8988T (cell line): ENCODE data around the gene ANKRD49.

Experiments
- DNase-seq: peaks from one replicate; pipeline ENCODE4 v3.0.0; 2011

Gene ANKRD49

GRCh38 chr11:94511932-94512781 is 18.4 kb downstream of the ANKRD49 start, which contains the start of gene C11orf97:
Gene C11orf97 (plus strand): TSS chr11:94512461. CDS start chr11:94512529, 68 bp downstream.
- DNase-seq: peak; percentile 55

DNA sequence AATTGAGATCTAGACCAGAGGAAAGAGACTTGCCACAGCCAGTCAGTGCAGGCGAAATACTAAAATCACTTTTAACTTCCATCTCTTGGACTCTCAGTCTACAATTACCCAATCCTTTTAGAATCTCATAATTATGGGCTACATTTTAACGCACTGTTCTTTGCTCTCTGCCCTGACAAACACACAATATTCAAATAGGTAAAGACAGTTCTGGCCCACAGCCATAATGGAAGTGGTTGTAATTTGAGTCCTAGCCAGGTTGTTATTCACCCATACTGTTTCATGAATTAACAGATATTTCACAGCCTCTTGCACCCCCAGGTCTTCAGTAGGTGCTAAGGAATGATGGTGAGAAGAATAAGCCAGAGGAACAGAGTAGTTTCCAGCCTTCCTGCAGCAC is 19.3 kb downstream of the ANKRD49 start:
- DNase-seq: no peak

GRCh38 chr11:94515398-94515797 is 21.6 kb downstream of the ANKRD49 start:
- no peak for DNase-seq

GRCh38 chr11:94516725-94517124 is 22.9 kb downstream of the ANKRD49 start:
- DNase-seq: no peak

DNA sequence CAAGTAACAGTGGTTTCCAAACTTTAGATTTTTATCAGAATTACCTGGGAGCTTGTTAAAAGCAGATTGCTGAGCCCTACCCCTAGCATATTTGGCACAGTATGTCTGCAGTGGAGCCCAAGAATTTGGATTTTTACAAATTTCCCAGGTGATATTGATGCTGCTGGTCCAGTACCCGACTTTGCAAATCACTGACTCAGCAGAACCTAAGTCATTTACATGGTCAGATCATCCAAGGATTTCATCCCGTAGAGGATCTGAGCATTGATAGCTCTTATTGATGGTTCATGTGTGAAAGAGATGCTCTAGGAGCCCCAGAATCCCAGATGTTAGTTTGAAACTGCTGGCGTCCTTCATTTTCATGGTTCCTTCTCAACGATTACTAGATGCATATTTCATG is 24.5 kb downstream of the ANKRD49 start:
- DNase-seq: no peak

DNA sequence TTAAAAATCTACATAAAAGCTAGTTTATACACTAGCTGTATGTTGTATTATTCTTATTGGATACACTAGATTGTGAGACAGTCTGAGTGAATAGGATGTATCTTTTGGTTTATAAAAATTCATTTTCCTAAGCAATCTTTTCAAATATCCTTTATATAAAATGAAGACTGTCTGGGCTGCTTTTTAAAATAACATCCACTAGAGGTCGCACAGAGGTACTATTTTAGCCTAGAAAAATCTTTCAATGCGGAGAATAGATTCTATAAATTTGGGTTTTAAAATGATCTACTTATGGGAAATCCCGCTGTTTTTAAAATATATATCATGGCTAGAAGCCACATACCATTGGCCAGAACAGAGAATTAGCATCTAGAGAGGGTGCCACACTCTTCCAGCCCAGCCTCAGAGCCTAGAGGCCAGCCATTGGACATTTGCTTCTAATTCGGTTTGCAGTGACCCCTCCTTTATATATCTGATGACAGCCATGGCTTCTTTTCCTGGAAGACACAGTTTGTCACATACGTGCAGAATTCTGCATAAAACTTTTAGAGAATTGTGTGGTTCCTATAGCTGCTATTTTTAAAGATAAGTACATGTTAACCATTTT is 25.8 kb downstream of the ANKRD49 start:
- DNase-seq: no peak

DNA sequence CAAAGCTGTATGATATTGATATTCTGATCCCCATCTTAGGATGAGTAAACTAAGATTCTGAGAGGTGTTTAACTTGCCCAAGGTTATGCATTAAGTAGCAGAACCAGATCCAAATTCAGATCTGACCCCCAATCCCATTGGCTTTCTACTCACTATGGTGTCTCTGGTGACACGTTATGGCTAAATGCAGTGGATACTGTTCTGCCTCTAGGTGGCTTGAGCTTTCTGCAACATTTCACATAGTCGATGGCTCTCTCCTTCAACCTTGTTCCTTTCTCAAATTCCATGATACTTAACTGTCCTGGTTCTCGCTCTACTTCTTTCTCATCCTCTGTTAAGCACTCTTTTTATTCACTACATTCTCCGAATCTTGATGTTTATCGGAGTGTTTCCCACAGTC is 27.9 kb downstream of the ANKRD49 start:
- DNase-seq: no peak

DNA sequence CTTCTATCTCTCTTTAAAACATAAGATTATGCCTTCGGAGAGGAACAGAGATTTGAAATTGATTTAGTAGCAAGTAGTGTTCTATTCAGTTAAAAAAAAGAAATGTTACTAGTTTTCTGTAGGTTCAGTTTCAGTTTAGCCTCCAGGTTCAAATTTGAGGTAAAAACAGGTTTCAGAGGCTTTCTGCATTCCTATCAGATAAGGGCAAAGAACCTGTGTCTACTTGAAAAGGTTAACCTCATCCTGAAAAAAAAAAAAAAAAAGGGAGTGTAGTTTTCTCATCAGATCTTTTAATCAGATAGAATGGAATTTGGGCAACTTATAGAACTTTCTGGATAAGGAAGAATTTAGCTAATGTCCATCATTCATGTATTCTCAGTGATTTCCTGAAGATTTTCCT is 30.6 kb downstream of the ANKRD49 start:
- DNase-seq: no peak

DNA sequence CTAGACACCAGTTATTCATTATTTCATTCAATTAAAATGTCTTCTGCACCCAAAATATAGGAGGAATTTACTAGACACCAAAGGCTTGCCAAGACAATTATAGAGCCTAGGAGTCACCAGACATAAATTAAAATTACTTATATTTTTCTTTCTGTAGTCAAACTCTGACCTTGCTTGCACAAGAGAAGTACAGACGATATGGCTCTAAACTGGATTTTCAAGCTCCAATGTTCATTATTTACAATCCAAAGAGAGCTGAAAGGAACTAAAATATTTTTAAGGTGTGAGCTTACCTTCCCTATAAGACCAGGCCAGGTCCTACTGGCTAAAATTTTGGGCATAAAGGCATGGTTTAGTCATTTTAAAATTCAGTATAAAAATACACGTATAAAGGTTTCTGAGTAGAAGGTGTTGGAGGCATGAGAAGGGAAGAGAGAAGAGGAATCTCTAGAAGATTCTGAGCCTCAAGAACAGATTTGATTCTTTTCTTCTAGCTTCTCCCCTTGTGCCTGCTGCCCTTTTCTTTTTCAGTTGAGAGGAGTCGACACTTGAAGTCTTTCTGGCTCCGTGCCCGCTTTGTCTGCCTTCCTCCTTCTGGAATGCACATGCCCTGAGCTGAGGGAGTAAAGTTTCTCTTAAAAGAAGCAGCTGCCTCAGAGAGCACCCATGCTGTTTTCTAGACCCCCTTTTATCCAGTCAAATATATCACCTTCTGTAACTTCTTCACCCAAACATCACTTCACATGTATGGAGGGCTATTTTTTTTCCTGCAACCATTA is 32.0 kb downstream of the ANKRD49 start:
- no peak for DNase-seq

DNA sequence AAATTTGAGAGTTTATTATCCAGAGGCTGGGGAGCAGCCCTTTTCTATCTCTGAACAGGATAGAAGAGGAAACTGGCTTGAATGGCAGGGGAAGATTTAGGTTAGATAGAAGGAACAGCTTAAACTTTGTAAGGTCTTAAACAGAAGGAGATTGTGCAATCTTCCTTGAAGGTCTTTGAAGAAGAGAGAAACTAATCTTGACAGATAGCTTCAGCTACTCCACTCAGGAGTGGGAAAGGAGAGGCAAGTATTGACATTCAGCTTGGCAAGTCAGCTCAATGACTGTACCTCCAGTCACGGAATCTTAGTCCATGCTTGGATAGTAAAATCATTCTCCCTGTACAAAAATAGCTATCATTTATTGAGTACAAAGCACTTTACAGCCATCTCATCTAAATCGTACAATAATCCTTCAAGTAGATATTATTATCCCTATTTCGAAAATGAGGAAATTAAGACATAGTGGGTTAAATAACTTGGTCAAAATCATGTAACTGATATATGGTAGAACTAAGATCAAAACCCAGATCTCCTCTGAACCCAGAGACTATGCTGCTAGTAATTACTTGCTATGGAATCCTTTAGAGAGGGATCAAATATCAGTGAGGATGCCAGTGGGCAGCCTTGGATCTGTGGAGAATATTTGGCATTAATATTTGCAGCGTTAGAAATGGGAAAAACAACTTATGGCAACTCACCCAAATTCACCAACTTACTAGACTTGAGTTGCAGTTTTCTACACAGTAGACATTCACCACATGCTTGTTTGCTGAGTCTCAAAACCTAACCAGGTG is 33.1 kb downstream of the ANKRD49 start:
- no peak for DNase-seq

GRCh38 chr11:94528551-94528950 is 34.8 kb downstream of the ANKRD49 start:
- DNase-seq: no peak

DNA sequence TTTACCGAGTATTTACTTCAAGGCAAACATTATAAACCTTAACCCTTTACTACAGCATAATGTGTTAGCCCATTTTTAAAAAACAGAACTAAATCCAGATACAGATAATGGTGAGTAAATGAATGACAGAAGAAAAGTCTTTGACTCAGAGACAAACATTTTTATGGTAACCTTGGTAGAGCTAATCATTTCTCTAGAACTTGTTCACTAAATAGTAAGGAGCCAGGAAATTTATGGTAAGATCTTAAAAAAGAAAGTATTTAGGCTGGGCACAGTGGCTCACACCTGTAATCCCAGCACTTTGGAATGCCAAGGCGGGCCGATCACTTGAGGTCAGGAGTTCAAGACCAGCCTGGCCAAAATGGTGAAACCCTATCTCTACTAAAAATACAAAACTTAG is 38.4 kb downstream of the ANKRD49 start:
- DNase-seq: no peak

DNA sequence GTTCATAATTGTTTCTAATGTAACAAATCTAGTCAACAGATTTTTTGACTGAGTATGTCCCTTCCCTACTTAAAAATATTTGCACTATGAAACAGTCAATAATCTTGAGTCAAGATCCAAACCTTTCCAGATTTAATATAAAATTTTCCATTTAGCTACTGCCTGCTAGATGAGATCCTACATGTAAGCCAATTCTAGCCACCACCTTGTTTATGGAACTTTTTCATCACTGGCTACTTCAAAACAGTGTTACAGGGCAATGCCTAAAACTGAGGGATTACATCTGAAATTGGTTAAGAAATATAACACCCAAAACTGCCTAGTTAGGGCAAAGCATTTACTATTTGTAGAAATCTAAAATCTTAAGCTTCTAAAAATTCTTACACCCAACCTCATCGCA is 39.4 kb downstream of the ANKRD49 start:
- DNase-seq: no peak

DNA sequence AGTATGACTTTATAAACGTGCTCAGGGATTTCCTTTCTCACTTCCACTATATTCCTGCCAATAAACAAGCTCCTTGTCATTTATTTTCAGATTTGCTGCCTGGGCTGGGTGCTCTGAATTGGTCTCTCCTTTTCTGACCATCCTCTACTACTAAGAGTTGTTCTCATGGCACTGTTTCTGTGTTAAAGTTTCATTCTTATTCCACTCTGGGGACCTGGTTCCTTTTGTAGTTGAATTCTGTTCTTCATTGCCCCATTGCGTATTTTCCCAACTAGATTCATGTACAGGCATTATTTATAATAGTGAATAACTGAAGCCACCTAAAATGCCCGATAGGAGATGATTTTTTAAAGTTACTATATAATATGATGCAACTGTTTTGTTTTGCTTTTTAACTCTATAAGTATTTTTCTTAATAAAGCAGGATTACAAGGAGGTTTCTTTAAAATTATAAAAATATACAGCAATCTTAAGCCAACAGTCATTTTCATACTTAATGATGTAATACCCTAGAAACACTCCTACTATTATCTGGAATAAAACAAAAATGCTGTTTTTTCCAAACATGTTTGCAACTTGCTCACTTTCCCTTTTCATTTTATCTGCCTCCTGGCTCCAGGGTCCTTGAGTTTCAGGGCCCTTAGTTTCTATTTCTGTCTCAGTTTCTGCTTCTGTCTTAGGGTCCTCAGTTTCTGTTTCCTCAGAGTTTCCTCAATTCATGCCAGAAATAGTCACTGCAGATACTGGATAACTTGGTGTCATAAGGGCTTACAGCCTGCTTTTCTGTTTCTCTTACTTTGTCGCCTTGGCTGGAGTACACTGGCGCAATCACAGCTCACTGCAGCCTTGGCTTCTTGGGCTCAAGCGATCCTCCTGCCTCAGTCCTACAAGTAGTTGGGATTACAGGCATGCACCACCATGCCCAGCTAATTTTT is 40.2 kb downstream of the ANKRD49 start:
- DNase-seq: no peak

GRCh38 chr11:94536386-94536785 is 42.6 kb downstream of the ANKRD49 start:
- no peak for DNase-seq

DNA sequence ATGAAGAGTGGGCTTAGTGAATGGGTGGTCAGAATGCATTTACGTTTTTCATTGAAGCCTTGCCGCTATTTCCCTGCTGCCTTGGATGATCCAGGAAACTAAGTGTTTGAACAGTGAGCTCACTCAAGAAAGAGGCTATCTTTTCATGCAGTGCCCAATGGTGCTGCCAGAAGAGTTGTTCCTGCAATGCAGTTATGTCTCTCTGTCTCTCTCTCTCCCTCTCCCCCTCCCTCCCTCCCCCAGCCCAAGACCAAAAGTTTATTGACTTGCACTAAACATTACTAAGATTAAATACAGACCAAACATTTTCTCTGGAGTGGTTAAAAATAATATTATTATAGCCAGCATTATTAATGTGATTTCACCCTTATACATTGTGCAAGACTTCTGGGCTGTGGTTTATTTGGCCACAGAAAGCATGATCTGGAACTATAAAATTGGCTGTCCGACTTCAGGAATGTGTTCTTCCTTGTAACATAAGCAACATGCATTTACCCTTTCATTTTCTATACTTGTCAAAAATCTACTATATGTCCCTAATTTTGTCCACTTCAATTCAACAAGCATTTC is 43.3 kb downstream of the ANKRD49 start:
- DNase-seq: no peak

DNA sequence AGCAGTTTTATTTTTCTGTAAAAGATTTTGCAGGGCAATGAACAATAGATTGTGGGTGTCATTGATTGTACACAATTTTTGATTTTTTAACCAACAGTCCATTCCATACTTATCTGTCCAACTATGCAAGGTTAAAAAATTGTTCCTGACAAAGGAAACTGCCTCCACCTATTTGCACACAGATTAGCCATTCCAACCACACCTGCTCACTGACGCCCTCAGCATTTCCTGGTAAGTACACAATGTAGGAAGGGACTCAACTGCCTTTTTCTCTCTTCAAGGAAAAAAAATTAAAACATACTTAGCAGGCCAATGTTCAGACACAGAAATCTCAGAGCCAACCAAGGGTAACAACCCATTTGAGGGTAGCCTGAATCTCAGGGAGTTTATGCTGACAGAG is 45.6 kb downstream of the ANKRD49 start:
- DNase-seq: no peak

- peak; percentile 81 for DNase-seq
These were observed 50.2 kb downstream of the ANKRD49 start, which contains the start of gene FUT4 for GRCh38 chr11:94543695-94544645. Gene FUT4 (plus strand): TSS chr11:94543921. CDS start chr11:94544134, 213 bp downstream.

GRCh38 chr11:94544646-94545263 is 51.0 kb downstream of the ANKRD49 start:
- DNase-seq: peak; percentile 34
